Measurements from ENCODE around the gene ZCRB1.

Gene ZCRB1

DNA sequence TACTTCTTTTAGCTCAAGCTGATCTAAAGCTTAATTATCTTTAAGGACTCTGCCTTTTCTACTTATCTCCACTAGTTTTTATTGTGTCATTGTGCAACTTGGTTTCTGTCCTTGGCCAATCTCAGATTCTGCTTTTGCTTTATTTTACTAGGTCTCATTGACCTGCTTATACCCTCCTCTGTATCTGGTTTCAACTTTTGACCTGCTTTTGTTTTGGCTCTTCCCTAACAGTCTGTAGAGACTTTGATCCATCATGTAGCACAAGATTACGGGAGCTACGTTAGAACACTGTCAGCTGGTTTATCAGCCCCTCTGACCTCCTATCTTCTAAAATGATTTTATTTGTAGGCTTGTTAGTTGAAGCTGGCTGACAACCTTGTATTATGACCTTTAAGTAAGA is 43.6 kb downstream of the ZCRB1 start:
- no peaks in the 10 kb centered on the region for H3K9me3 ChIP-seq (ENCODE audit: control insufficient read depth in 1 of 2, low read length in 2 of 2)
- H3K4me1 ChIP-seq (ENCODE audit: control insufficient read depth in 1 of 2, insufficient read depth in 2 of 2, low read length in 2 of 2), result peaks cover 5 to 7% of the 10 kb centered on the region in 2 donors
- H3K36me3 ChIP-seq (ENCODE audit: control insufficient read depth in 1 of 2, insufficient read depth in 2 of 2, low read length in 2 of 2), result no peaks in the 10 kb centered on the region
- no peak overlapping the region for H3K4me3 ChIP-seq (ENCODE audit: low read depth in 1 of 2, low read length in 2 of 2)
- no peak overlapping the region for H3K27ac ChIP-seq (ENCODE audit: low read depth, low read length)
- no peak overlapping the region for H3K9ac ChIP-seq (ENCODE audit: low read depth in 1 of 2, low read length in 2 of 2)
- H3K27me3 ChIP-seq (ENCODE audit: control insufficient read depth in 1 of 2, insufficient read depth in 2 of 2, low read length in 2 of 2), result no peaks in the 10 kb centered on the region

DNA sequence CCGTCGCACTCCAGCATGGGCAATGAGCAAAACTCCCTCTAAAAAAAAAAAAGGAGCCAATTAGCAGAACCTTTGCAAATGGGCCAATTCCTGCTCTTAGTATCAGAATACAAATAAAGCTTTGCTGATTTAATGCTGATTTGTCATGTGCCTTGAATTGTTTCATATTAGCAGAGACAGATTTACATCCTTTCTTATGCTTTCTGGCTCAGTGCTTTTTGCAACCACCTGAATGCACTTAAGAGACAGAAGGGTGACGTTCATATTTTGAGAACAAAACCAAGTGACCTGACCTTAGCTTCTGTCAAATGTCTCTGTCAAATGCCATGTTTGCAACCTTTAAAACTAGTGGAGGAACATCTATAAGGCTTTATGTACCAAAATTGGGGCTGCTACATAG is 44.0 kb downstream of the ZCRB1 start:
- H3K9me3 ChIP-seq (ENCODE audit: control insufficient read depth in 1 of 2, low read length in 2 of 2), result no peaks in the 10 kb centered on the region

DNA sequence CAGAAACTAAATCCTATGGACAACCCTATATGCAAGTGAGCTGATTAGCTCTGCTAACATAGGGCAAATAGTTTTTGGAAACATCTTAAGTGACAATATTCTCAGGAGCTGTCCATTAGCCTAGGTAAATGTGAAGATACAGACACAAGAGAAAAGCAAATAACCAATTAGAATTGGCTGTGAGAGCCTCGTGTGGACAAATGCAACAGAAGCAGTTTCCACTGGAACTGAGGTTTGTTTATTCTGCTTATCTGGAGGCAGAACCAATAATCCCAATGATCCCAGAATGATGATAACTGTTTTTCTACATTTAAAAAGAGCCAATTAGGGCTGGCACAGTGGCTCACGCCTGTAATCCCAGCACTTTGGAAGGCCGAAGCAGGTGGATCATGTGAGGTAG is 44.6 kb downstream of the ZCRB1 start:
- Histone ChIP-seq H3K36me3 (ENCODE audit: control insufficient read depth in 1 of 2, insufficient read depth in 2 of 2, low read length in 2 of 2) (no peaks in the 10 kb centered on the region), H3K27me3 (ENCODE audit: control insufficient read depth in 1 of 2, insufficient read depth in 2 of 2, low read length in 2 of 2) (no peaks in the 10 kb centered on the region), H3K27ac (ENCODE audit: low read depth, low read length) (no peak overlapping the region), H3K9ac (ENCODE audit: low read depth in 1 of 2, low read length in 2 of 2) (no peak overlapping the region), H3K4me1 (ENCODE audit: control insufficient read depth in 1 of 2, insufficient read depth in 2 of 2, low read length in 2 of 2) (peaks cover 5 to 7% of the 10 kb centered on the region in 2 donors), H3K9me3 (ENCODE audit: control insufficient read depth in 1 of 2, low read length in 2 of 2) (no peaks in the 10 kb centered on the region), H3K4me3 (ENCODE audit: low read depth in 1 of 2, low read length in 2 of 2) (no peak overlapping the region)

More for the DNA sequence above, 44.0 kb downstream of the ZCRB1 start:
- Histone ChIP-seq H3K27ac (ENCODE audit: low read depth, low read length) (no peak overlapping the region), H3K36me3 (ENCODE audit: control insufficient read depth in 1 of 2, insufficient read depth in 2 of 2, low read length in 2 of 2) (no peaks in the 10 kb centered on the region), H3K27me3 (ENCODE audit: control insufficient read depth in 1 of 2, insufficient read depth in 2 of 2, low read length in 2 of 2) (no peaks in the 10 kb centered on the region), H3K9ac (ENCODE audit: low read depth in 1 of 2, low read length in 2 of 2) (no peak overlapping the region), H3K4me3 (ENCODE audit: low read depth in 1 of 2, low read length in 2 of 2) (no peak overlapping the region), H3K4me1 (ENCODE audit: control insufficient read depth in 1 of 2, insufficient read depth in 2 of 2, low read length in 2 of 2) (peaks cover 5 to 7% of the 10 kb centered on the region in 2 donors)

DNA sequence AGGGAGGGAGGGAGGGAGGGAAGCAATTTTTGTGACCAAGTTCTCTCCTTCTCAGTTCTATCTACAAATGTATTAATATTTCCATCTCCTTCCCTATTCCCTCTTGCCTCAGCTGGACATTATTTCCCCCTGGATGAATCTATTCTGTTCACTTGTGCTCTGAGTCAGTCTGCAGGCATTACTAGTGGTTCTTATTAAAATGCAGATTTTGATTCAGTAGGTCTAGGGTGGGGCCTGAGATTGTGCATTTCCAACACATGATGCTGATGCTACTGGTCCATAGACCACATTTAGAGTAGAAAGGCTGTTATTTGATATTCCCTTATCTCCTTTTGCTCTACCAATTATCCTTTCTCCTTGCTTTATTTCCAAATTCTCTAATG is 47.8 kb downstream of the ZCRB1 start:
- Histone ChIP-seq H3K27me3 (ENCODE audit: control insufficient read depth in 1 of 2, insufficient read depth in 2 of 2, low read length in 2 of 2) (no peaks in the 10 kb centered on the region), H3K27ac (ENCODE audit: low read depth, low read length) (no peak overlapping the region), H3K4me1 (ENCODE audit: control insufficient read depth in 1 of 2, insufficient read depth in 2 of 2, low read length in 2 of 2) (peaks cover 5 to 7% of the 10 kb centered on the region in 2 donors), H3K36me3 (ENCODE audit: control insufficient read depth in 1 of 2, insufficient read depth in 2 of 2, low read length in 2 of 2) (no peaks in the 10 kb centered on the region), H3K4me3 (ENCODE audit: low read depth in 1 of 2, low read length in 2 of 2) (no peak overlapping the region), H3K9me3 (ENCODE audit: control insufficient read depth in 1 of 2, low read length in 2 of 2) (no peaks in the 10 kb centered on the region), H3K9ac (ENCODE audit: low read depth in 1 of 2, low read length in 2 of 2) (no peak overlapping the region)

DNA sequence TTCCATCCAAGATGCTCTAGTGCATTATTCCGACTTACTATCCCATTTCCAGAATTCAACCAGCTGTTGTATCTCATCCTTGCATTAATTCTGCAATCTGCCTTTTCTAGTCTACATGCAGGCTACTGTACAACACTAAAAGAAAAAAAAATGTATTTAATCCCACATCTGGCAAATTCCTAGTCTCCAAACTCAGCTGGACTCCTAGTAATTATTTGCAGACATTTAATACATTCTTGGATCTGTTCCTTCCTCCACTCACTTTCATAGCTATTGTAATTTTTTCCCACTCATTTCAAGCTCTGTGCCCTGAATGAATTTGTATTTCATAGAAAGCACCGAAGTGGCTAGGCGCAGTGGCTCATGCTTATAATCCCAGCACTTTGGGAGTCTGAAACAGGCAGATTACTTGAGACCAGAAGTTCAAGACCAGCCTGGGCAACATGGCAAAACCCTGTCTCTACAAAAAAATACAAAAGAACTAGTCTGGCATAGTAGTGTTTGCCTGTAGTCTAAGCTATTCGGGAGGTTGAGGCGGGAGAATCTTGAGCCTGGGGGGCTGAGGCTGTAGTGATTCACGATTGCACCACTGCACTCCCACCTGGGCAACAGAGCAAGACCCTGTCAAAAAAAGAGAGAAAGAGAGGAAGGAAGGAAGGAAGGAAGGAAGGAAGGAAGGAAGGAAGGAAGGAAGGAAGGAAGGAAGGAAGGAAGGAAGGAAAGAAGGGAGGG is 48.3 kb downstream of the ZCRB1 start:
- H3K27me3 ChIP-seq (ENCODE audit: control insufficient read depth in 1 of 2, insufficient read depth in 2 of 2, low read length in 2 of 2), result no peaks in the 10 kb centered on the region
- H3K36me3 ChIP-seq (ENCODE audit: control insufficient read depth in 1 of 2, insufficient read depth in 2 of 2, low read length in 2 of 2), result no peaks in the 10 kb centered on the region
- H3K4me1 ChIP-seq (ENCODE audit: control insufficient read depth in 1 of 2, insufficient read depth in 2 of 2, low read length in 2 of 2), result peaks cover 5 to 7% of the 10 kb centered on the region in 2 donors
- H3K9ac ChIP-seq (ENCODE audit: low read depth in 1 of 2, low read length in 2 of 2), result no peak overlapping the region
- no peak overlapping the region for H3K4me3 ChIP-seq (ENCODE audit: low read depth in 1 of 2, low read length in 2 of 2)
- no peaks in the 10 kb centered on the region for H3K9me3 ChIP-seq (ENCODE audit: control insufficient read depth in 1 of 2, low read length in 2 of 2)
- H3K27ac ChIP-seq (ENCODE audit: low read depth, low read length), result no peak overlapping the region

DNA sequence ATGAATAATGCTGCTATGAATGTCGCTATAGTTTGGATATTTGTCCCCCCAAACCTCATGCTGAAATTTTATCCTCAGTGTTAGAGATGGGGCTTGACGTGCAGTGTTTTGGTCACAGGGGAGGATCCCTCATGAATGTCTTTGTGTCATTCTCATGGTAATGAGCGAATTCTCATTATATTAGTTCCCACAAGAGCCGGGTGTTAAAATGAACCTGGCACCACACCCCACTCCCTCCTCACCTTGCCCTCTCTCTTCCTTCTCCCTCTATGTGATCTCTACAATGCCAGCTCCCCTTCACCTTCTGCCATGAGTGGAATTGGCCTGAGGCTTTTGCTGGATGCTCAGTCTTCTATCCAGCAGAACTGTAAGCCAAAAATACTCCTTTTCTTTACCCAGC is 50.4 kb downstream of the ZCRB1 start:
- Histone ChIP-seq H3K9ac (ENCODE audit: low read depth in 1 of 2, low read length in 2 of 2) (no peak overlapping the region), H3K27ac (ENCODE audit: low read depth, low read length) (no peak overlapping the region), H3K9me3 (ENCODE audit: control insufficient read depth in 1 of 2, low read length in 2 of 2) (no peaks in the 10 kb centered on the region), H3K4me3 (ENCODE audit: low read depth in 1 of 2, low read length in 2 of 2) (no peak overlapping the region), H3K4me1 (ENCODE audit: control insufficient read depth in 1 of 2, insufficient read depth in 2 of 2, low read length in 2 of 2) (no peaks in the 10 kb centered on the region), H3K36me3 (ENCODE audit: control insufficient read depth in 1 of 2, insufficient read depth in 2 of 2, low read length in 2 of 2) (no peaks in the 10 kb centered on the region), H3K27me3 (ENCODE audit: control insufficient read depth in 1 of 2, insufficient read depth in 2 of 2, low read length in 2 of 2) (no peaks in the 10 kb centered on the region)

DNA sequence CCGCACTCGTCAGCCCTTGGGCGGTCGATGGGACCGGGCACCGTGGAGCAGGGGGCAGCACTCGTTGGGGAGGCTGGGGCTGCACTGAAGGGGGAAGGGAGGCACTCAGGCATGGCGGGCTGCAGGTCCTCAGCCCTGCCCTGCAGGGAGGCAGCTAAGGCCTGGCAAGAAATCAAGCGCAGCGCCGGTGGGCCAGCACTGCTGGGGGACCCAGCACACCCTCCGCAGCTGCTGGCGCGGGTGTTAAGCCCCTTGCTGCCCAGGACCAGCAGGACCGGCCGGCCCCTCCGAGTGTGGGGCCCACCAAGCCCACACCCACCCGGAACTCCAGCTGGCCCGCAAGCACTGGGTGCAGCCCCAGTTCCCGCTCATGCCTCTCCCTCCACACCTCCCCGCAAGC is 52.2 kb downstream of the ZCRB1 start:
- Histone ChIP-seq H3K27me3 (ENCODE audit: control insufficient read depth in 1 of 2, insufficient read depth in 2 of 2, low read length in 2 of 2) (no peaks in the 10 kb centered on the region), H3K9me3 (ENCODE audit: control insufficient read depth in 1 of 2, low read length in 2 of 2) (no peaks in the 10 kb centered on the region), H3K36me3 (ENCODE audit: control insufficient read depth in 1 of 2, insufficient read depth in 2 of 2, low read length in 2 of 2) (no peaks in the 10 kb centered on the region), H3K9ac (ENCODE audit: low read depth in 1 of 2, low read length in 2 of 2) (no peak overlapping the region), H3K4me1 (ENCODE audit: control insufficient read depth in 1 of 2, insufficient read depth in 2 of 2, low read length in 2 of 2) (no peaks in the 10 kb centered on the region), H3K27ac (ENCODE audit: low read depth, low read length) (no peak overlapping the region), H3K4me3 (ENCODE audit: low read depth in 1 of 2, low read length in 2 of 2) (no peak overlapping the region)

DNA sequence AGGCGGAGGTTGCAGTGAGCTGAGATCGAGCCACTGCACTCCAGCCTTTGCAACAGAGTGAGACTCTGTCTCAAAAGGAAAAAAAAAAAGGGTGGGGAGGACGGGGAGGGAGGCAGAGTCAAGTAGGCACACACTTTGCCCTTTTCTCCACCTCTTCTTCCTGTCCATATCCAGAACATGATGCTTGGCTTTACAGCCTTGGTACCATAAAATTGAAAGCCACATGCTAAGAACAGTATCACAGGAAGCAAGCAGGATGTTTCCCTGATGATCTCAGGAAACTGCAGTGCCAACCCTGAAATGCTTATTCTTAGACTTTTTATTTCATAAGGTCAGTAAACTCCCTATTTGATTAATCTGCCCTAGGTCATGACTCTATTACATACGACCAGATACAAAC is 55.3 kb downstream of the ZCRB1 start:
- Histone ChIP-seq H3K4me3 (ENCODE audit: low read depth in 1 of 2, low read length in 2 of 2) (no peak overlapping the region), H3K27me3 (ENCODE audit: control insufficient read depth in 1 of 2, insufficient read depth in 2 of 2, low read length in 2 of 2) (no peaks in the 10 kb centered on the region)

DNA sequence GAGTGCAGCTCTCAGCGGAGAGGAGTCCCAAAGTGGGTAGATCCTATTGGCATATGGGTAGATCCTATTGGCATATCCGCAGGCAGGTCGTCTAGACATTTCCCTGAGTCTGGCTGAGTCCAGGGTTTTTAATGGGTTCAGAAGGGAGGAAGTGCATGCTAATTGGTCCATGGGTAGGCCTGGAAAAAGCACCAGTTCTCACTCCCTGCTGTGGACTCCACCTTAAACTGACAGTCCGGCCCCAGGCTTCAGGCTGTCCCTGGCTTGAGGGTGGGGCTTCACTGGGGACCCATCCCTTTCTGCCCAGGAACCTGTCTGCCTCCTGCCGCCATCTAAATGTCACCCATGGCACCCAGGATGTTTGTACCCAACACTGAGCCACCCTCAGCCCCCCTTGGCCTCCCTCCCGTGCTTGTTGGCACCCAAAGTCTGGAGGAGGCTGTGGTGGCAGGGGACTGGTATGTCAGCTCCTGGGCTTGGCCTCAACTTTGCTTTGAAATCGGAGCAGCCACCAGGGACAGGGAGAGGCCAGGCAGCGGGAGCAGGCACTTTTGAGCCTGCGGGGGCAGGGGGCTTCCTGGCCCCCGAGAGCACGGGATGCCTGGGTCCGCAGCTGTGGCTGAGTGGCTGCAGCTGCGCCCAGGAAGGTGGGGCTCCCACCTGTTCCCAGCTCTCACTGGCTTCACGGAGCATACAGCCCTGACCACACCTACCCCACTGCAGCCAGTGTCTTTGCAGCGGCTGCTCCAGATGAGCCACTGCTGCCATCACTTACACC is 58.3 kb downstream of the ZCRB1 start:
- no peak overlapping the region for H3K27ac ChIP-seq (ENCODE audit: low read depth, low read length)
- no peaks in the 10 kb centered on the region for H3K27me3 ChIP-seq (ENCODE audit: control insufficient read depth in 1 of 2, insufficient read depth in 2 of 2, low read length in 2 of 2)
- no peaks in the 10 kb centered on the region for H3K36me3 ChIP-seq (ENCODE audit: control insufficient read depth in 1 of 2, insufficient read depth in 2 of 2, low read length in 2 of 2)
- no peak overlapping the region for H3K4me3 ChIP-seq (ENCODE audit: low read depth in 1 of 2, low read length in 2 of 2)
- H3K4me1 ChIP-seq (ENCODE audit: control insufficient read depth in 1 of 2, insufficient read depth in 2 of 2, low read length in 2 of 2), result no peaks in the 10 kb centered on the region
- H3K9ac ChIP-seq (ENCODE audit: low read depth in 1 of 2, low read length in 2 of 2), result no peak overlapping the region
- H3K9me3 ChIP-seq (ENCODE audit: control insufficient read depth in 1 of 2, low read length in 2 of 2), result no peaks in the 10 kb centered on the region

More for the DNA sequence above, 55.3 kb downstream of the ZCRB1 start:
- H3K4me1 ChIP-seq (ENCODE audit: control insufficient read depth in 1 of 2, insufficient read depth in 2 of 2, low read length in 2 of 2), result no peaks in the 10 kb centered on the region
- no peak overlapping the region for H3K27ac ChIP-seq (ENCODE audit: low read depth, low read length)
- H3K9me3 ChIP-seq (ENCODE audit: control insufficient read depth in 1 of 2, low read length in 2 of 2), result no peaks in the 10 kb centered on the region
- H3K9ac ChIP-seq (ENCODE audit: low read depth in 1 of 2, low read length in 2 of 2), result no peak overlapping the region
- no peaks in the 10 kb centered on the region for H3K36me3 ChIP-seq (ENCODE audit: control insufficient read depth in 1 of 2, insufficient read depth in 2 of 2, low read length in 2 of 2)

DNA sequence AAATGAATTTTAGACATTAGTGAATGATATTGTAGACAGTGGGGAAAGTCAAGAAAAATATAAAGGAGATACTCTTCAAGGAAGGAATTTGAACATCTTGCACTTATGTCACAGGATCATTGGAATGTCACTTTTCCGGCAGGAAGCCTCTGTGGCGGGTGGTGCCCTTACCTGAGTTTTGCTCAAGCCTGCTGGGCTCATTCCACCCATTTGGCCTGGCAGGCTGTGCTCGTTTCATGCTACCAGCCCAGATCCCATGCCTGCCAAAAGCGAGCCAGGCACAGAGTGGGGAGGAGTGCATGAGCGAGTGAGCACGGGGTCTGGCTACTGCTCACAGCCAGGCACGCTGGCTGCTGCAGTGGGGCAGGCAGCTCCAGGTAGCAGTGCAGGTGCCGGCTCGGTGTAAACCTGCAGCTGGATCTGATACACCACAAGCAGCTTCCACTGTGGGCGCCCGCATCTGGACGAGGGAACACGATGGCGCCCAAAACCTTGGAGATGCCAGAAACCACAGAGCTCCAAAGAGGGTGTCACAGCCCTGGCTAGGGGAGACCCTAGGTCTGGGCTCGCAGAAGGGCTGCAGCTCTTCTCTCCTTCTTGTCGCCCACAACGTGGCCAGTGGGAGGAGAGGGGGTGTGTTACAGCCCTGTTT is 59.2 kb downstream of the ZCRB1 start:
- Histone ChIP-seq H3K36me3 (ENCODE audit: control insufficient read depth in 1 of 2, insufficient read depth in 2 of 2, low read length in 2 of 2) (no peaks in the 10 kb centered on the region), H3K27me3 (ENCODE audit: control insufficient read depth in 1 of 2, insufficient read depth in 2 of 2, low read length in 2 of 2) (no peaks in the 10 kb centered on the region), H3K9ac (ENCODE audit: low read depth in 1 of 2, low read length in 2 of 2) (no peak overlapping the region)

More for the DNA sequence above, 59.2 kb downstream of the ZCRB1 start:
- Histone ChIP-seq H3K9me3 (ENCODE audit: control insufficient read depth in 1 of 2, low read length in 2 of 2) (no peaks in the 10 kb centered on the region), H3K4me3 (ENCODE audit: low read depth in 1 of 2, low read length in 2 of 2) (no peak overlapping the region), H3K4me1 (ENCODE audit: control insufficient read depth in 1 of 2, insufficient read depth in 2 of 2, low read length in 2 of 2) (no peaks in the 10 kb centered on the region), H3K27ac (ENCODE audit: low read depth, low read length) (no peak overlapping the region)

All from duodenal mucosa (tissue), 2 donors.